ES-I3 (cell line): ENCODE results near the gene HOXA6.

Experiments
- H3K36me3 ChIP-seq: 2 replicates; pipeline ENCODE4 v1.6.1; 2013; ENCODE audit warnings: mild to moderate bottlenecking, low read length, control low read depth, moderate library complexity; ENCODE audit not compliant: insufficient read depth
- H3K4me1 ChIP-seq: 2 replicates; pipeline ENCODE4 v1.6.1; 2013; ENCODE audit warnings: mild to moderate bottlenecking, control low read depth, low read length; ENCODE audit not compliant: insufficient read depth
- H3K9ac ChIP-seq: 2 replicates; pipeline ENCODE4 v1.6.1; 2013; ENCODE audit warnings: low read depth, mild to moderate bottlenecking, low read length, moderate library complexity
- H3K9me3 ChIP-seq: 2 replicates; pipeline ENCODE4 v1.6.1; 2013; ENCODE audit warnings: mild to moderate bottlenecking, low read length, moderate library complexity; ENCODE audit not compliant: control insufficient read depth, insufficient read depth

HOXA6 gene

GRCh38 chr7:27156508-27156898 is 8.9 kb upstream of the HOXA6 start, which contains the start of gene HOXA7:
Gene HOXA7 (minus strand): TSS chr7:27156675. CDS start chr7:27156545, 130 bp downstream.
- H3K36me3 ChIP-seq = no peaks in the 10 kb centered on the region
- no peaks in the 10 kb centered on the region for H3K4me1 ChIP-seq
- H3K9ac ChIP-seq = peak within 1 kb of the TSS; percentile 43; the same call in 1 of the 2 replicates
- H3K9me3 ChIP-seq = peaks cover 3% of the 10 kb centered on the region; the same call in 1 of the 2 replicates

GRCh38 chr7:27155816-27156507 is 8.4 kb upstream of the HOXA6 start:
- H3K9me3 ChIP-seq = peaks cover 3% of the 10 kb centered on the region; the same call in 1 of the 2 replicates
- H3K4me1 ChIP-seq = no peaks in the 10 kb centered on the region
- H3K36me3 ChIP-seq = no peaks in the 10 kb centered on the region
- peak overlapping the region; percentile 43; the same call in 1 of the 2 replicates for H3K9ac ChIP-seq

- Histone ChIP-seq H3K4me1 (no peaks in the 10 kb centered on the region), H3K9ac (no peak overlapping the region), H3K36me3 (no peaks in the 10 kb centered on the region), H3K9me3 (peaks cover 3% of the 10 kb centered on the region; the same call in 1 of the 2 replicates)
Observed at GRCh38 chr7:27154901-27155815, 7.6 kb upstream of the HOXA6 start.

- peaks cover 3% of the 10 kb centered on the region; the same call in 1 of the 2 replicates for H3K9me3 ChIP-seq
- no peak overlapping the region for H3K9ac ChIP-seq
- H3K4me1 ChIP-seq = no peaks in the 10 kb centered on the region
- H3K36me3 ChIP-seq = no peaks in the 10 kb centered on the region
Observed at GRCh38 chr7:27154369-27154768, 6.8 kb upstream of the HOXA6 start.

GRCh38 chr7:27153526-27153925 is 6.0 kb upstream of the HOXA6 start:
- Histone ChIP-seq H3K36me3 (no peaks in the 10 kb centered on the region), H3K4me1 (no peaks in the 10 kb centered on the region), H3K9me3 (peaks cover 3% of the 10 kb centered on the region; the same call in 1 of the 2 replicates), H3K9ac (no peak overlapping the region)

- Histone ChIP-seq H3K4me1 (no peaks in the 10 kb centered on the region), H3K9ac (no peak overlapping the region), H3K9me3 (peaks cover 3% of the 10 kb centered on the region; the same call in 1 of the 2 replicates), H3K36me3 (no peaks in the 10 kb centered on the region)
Observed at GRCh38 chr7:27152816-27153442, 5.4 kb upstream of the HOXA6 start.

- Histone ChIP-seq H3K9ac (no peak within 1 kb of the TSS), H3K9me3 (peaks cover 3% of the 10 kb centered on the region; the same call in 1 of the 2 replicates), H3K4me1 (no peaks in the 10 kb centered on the region), H3K36me3 (no peaks in the 10 kb centered on the region)
Observed at GRCh38 chr7:27151931-27152815, 4.6 kb upstream of the HOXA6 start, which contains the start of gene HOXA3. Gene HOXA3 (minus strand): TSS chr7:27152583. CDS start chr7:27110640, 41,943 bp downstream.

- H3K4me1 ChIP-seq = no peaks in the 10 kb centered on the region
- H3K36me3 ChIP-seq = no peaks in the 10 kb centered on the region
- no peak overlapping the region; the same call in 1 of the 2 replicates for H3K9ac ChIP-seq
- peaks cover 3% of the 10 kb centered on the region; the same call in 1 of the 2 replicates for H3K9me3 ChIP-seq
Observed at GRCh38 chr7:27151341-27151930, 3.9 kb upstream of the HOXA6 start.

GRCh38 chr7:27150568-27151340 is 3.2 kb upstream of the HOXA6 start:
- Histone ChIP-seq H3K4me1 (no peaks in the 10 kb centered on the region), H3K9ac (peak overlapping the region; percentile 31; the same call in 1 of the 2 replicates), H3K9me3 (no peaks in the 10 kb centered on the region), H3K36me3 (no peaks in the 10 kb centered on the region)

- Histone ChIP-seq H3K4me1 (no peaks in the 10 kb centered on the region), H3K9ac (no peak overlapping the region; the same call in 1 of the 2 replicates), H3K9me3 (no peaks in the 10 kb centered on the region), H3K36me3 (no peaks in the 10 kb centered on the region)
Observed at GRCh38 chr7:27149842-27150567, 2.4 kb upstream of the HOXA6 start.

GRCh38 chr7:27148756-27149641 is 1.4 kb upstream of the HOXA6 start:
- H3K4me1 ChIP-seq = no peaks in the 10 kb centered on the region
- no peak overlapping the region for H3K9ac ChIP-seq
- no peaks in the 10 kb centered on the region for H3K36me3 ChIP-seq
- no peaks in the 10 kb centered on the region for H3K9me3 ChIP-seq
